SH-SY5Y (cell line): ENCODE measurements around the gene TFPT.

Source experiments
- GATA2 ChIP-seq: IDR thresholded peaks from 2 replicates; pipeline ENCODE4 v1.6.1; 2011; ENCODE audit warnings: mild to moderate bottlenecking, low read depth, low read length
- GATA3 ChIP-seq: IDR thresholded peaks from 2 replicates; pipeline ENCODE4 v1.6.1; 2011; ENCODE audit warnings: low read depth, mild to moderate bottlenecking, low read length, moderate library complexity

- TF ChIP-seq GATA2, result no peak
- TF ChIP-seq GATA3, result no peak
These were observed 12.9 kb upstream of the TFPT start for GRCh38 chr19:54128441-54128725.
